Measurements from ENCODE around the gene KIF3B.

- TF ChIP-seq EZH2 (IDR thresholded peaks at IDR 0.05; ENCODE audit: borderline replicate concordance, insufficient read depth, low read depth, low read length, poor library complexity, severe bottlenecking) (no peak), CTCF (IDR thresholded peaks at IDR 0.05) (no peak)
These were observed at the start of gene KIF3B for GRCh38 chr20:32277361-32278198.

Data from B cell (primary cell).